Liver (tissue), 3 donors: ENCODE measurements around the gene ABAT.

Experiments
- CTCF ChIP-seq: fragments of 150-350 bp; IDR thresholded peaks from 2 replicates; pipeline ENCODE4 v1.5.1; 2017; ENCODE audit warnings: improper control_type of control experiment, low read depth, low read length; ENCODE audit not compliant: missing input control
- GABPA ChIP-seq, 2 donors: IDR thresholded peaks in 1 of 2; conservative IDR thresholded peaks in 1 of 2; 2 replicates each; pipeline ENCODE4 v1.6.1; 2016; ENCODE audit warnings: antibody characterized with exemption in 2 of 2, mild to moderate bottlenecking in 1 of 2, moderate library complexity in 1 of 2
- JUND ChIP-seq, 2 donors: IDR thresholded peaks; 2 replicates each; pipeline ENCODE4 v1.6.1; 2016; ENCODE audit warnings: antibody characterized with exemption in 2 of 2
- RAD21 ChIP-seq, 2 donors: IDR thresholded peaks; 2 replicates each; pipeline ENCODE4 v1.6.1; 2016; ENCODE audit warnings: antibody characterized with exemption in 2 of 2, mild to moderate bottlenecking in 2 of 2
- SP1 ChIP-seq: IDR thresholded peaks from 2 replicates; pipeline ENCODE4 v1.6.1; 2018; ENCODE audit warnings: antibody characterized with exemption, mild to moderate bottlenecking
- donor health status: healthy.
- donor health status: healthy.

- TF ChIP-seq JUND (IDR thresholded peaks at IDR 0.05) (peak in 1 of 2 donors; percentile 22), CTCF (no peak), SP1 (peak; percentile 17), RAD21 (IDR thresholded peaks at IDR 0.05) (peak; percentile 11 to 25), GABPA (IDR thresholded peaks at IDR 0.05 in 1 of 2, conservative IDR thresholded peaks at IDR 0.05 in 1 of 2) (no peak)
Observed at GRCh38 chr16:8742068-8742467, 67.7 kb downstream of the ABAT start.
